HepG2 (cell line): Measurements from ENCODE around the gene GRM4. TPM values are rescaled to one million over a fixed set of nuclear protein-coding genes. Genes with fewer than 3 reads are reported as not detected.

Source experiments
- ATAC-seq: fragments of 200-7000 bp; cut with Tn5 transposase; 3 replicates; pipeline ENCODE4 v1.9.1; 2020; ENCODE audit warnings: mild to moderate bottlenecking, moderate library complexity
- BruUV-seq: library from RNA; stranded (reverse); fragments of 400-500 nt; replicated peaks from 2 replicates; lab custom pipeline; 2021; lab: Mats Ljungman, UMichigan
- CTCF ChIA-PET: fragments of 300-600 bp; formaldehyde crosslinking; extraction: SDS; loops from one replicate; lab custom pipeline; 2021; ENCODE audit warnings: low total read pairs, inconsistent platforms, low intra/inter-chr PET ratio; lab: Yijun Ruan, JAX
- POLR2A ChIA-PET: fragments of 350-600 bp; sonication (Branson Sonifier 250); formaldehyde crosslinking; loops from one replicate; lab custom pipeline; 2020; ENCODE audit warnings: antibody characterized with exemption, inconsistent platforms; lab: Yijun Ruan, JAX
- DNase-seq: peaks from one replicate; pipeline ENCODE4 v3.0.0-alpha.2; 2015; ENCODE audit warnings: low spot score
- FAIRE-seq: peaks from 3 replicates; lab custom pipeline; 2011; peaks lifted over from hg19 to GRCh38; lab: Jason Lieb, UNC
- H2AFZ ChIP-seq: one replicate; pipeline ENCODE4 v1.6.1; 2011; ENCODE audit warnings: low read length, inconsistent platforms
- H3K27ac ChIP-seq: fragments of 300-600 bp; 3 replicates; pipeline ENCODE4 v1.8.0; 2011; ENCODE audit warnings: mixed run types, mild to moderate bottlenecking, mixed read lengths, low read length, inconsistent platforms; ENCODE audit not compliant: insufficient read depth; ENCODE audit errors: extremely low read length
- H3K27me3 ChIP-seq, 2 experiments: fragments of 200-600 bp in 1 of 2; 2 replicates in 1 of 2; 3 replicates in 1 of 2; pipeline versions ENCODE4 v1.6.0 to v1.8.0; 2011; ENCODE audit warnings: low read length in 2 of 2, mild to moderate bottlenecking in 2 of 2, moderate library complexity in 2 of 2, inconsistent platforms in 1 of 2; ENCODE audit not compliant: insufficient read depth in 2 of 2, control insufficient read depth in 1 of 2
- H3K36me3 ChIP-seq, 2 experiments: fragments of 200-600 bp in 1 of 2; replicated peaks in 1 of 2; 2 replicates in 1 of 2; 3 replicates in 1 of 2; pipeline versions ENCODE4 v1.5.1 to v1.8.0; 2011; ENCODE audit warnings: low read length in 2 of 2, inconsistent platforms in 1 of 2; ENCODE audit not compliant: insufficient read depth in 2 of 2, control insufficient read depth in 1 of 2
- H3K4me1 ChIP-seq: 2 replicates; pipeline ENCODE4 v1.5.1; 2012; ENCODE audit warnings: low read length, inconsistent platforms; ENCODE audit not compliant: insufficient read depth
- H3K4me2 ChIP-seq: 2 replicates; pipeline ENCODE4 v1.6.0; 2011; ENCODE audit warnings: low read depth, low read length, inconsistent platforms
- H3K4me3 ChIP-seq, 3 experiments: fragments of 200-600 bp in 1 of 3; sonication (generic), shearing (Covaris generic) in 1 of 3; replicated peaks in 1 of 3; 2 replicates each; pipeline ENCODE4 v1.5.1; 2011 to 2016; ENCODE audit warnings: low read length in 3 of 3, inconsistent platforms in 2 of 3, low read depth in 2 of 3, mild to moderate bottlenecking in 2 of 3, control low read depth in 1 of 3, mixed read lengths in 1 of 3; ENCODE audit not compliant: insufficient read depth in 1 of 3
- H3K79me2 ChIP-seq: one replicate; pipeline ENCODE4 v1.6.1; 2011; ENCODE audit warnings: low read length, inconsistent platforms; ENCODE audit not compliant: insufficient read depth
- H3K9ac ChIP-seq: 2 replicates; pipeline ENCODE4 v1.6.0; 2011; ENCODE audit warnings: mild to moderate bottlenecking, low read depth, low read length, inconsistent platforms; ENCODE audit not compliant: insufficient read depth
- H3K9me3 ChIP-seq: 2 replicates; pipeline ENCODE4 v1.5.1; 2012; ENCODE audit warnings: mild to moderate bottlenecking, low read length
- H4K20me1 ChIP-seq: 2 replicates; pipeline ENCODE4 v1.6.0; 2011; ENCODE audit warnings: inconsistent platforms, mild to moderate bottlenecking, low read length, moderate library complexity; ENCODE audit not compliant: insufficient read depth
- AHDC1 ChIP-seq: sonication (generic); formaldehyde crosslinking; IDR thresholded peaks from 2 replicates; pipeline ENCODE4 v1.5.1; 2020; ENCODE audit warnings: mild to moderate bottlenecking, missing genetic modification reagents, borderline replicate concordance
- ATM ChIP-seq: fragments of 450-650 bp; IDR thresholded peaks from 2 replicates; pipeline ENCODE4 v1.7.1; 2017; ENCODE audit warnings: mild to moderate bottlenecking, borderline replicate concordance
- DR1 ChIP-seq: sonication (generic); formaldehyde crosslinking; IDR thresholded peaks from 2 replicates; pipeline ENCODE4 v1.8.0; 2021; ENCODE audit warnings: mild to moderate bottlenecking, missing genetic modification reagents, inconsistent platforms
- SALL1 ChIP-seq: sonication (generic); formaldehyde crosslinking; IDR thresholded peaks from 2 replicates; pipeline ENCODE4 v1.8.0; 2022; ENCODE audit warnings: mild to moderate bottlenecking, missing genetic modification reagents
- TAF1 ChIP-seq: sonication (generic); formaldehyde crosslinking; IDR thresholded peaks from 2 replicates; pipeline ENCODE4 v1.4.0; 2020; ENCODE audit warnings: missing genetic modification reagents
- TMF1 ChIP-seq: sonication (generic); formaldehyde crosslinking; IDR thresholded peaks from 2 replicates; pipeline ENCODE4 v1.8.1; 2022; ENCODE audit warnings: low read depth, missing genetic modification reagents
- YEATS4 ChIP-seq: sonication (generic); formaldehyde crosslinking; IDR thresholded peaks from 2 replicates; pipeline ENCODE4 v1.4.0; 2020; ENCODE audit warnings: missing genetic modification reagents, borderline replicate concordance
- ZBTB37 ChIP-seq: sonication (generic); formaldehyde crosslinking; IDR thresholded peaks from 2 replicates; pipeline ENCODE4 v1.4.0; 2020; ENCODE audit warnings: mild to moderate bottlenecking, missing genetic modification reagents
- ZHX2 ChIP-seq, 2 experiments: sonication (generic) in 1 of 2; formaldehyde crosslinking in 1 of 2; IDR thresholded peaks; 2 replicates each; pipeline versions ENCODE4 v1.6.1 to v1.9.0; 2014 to 2022; ENCODE audit warnings: antibody characterized with exemption in 1 of 2, borderline replicate concordance in 1 of 2, inconsistent platforms in 1 of 2, low read depth in 1 of 2, missing genetic modification reagents in 1 of 2
- ZNF510 ChIP-seq: sonication (generic); formaldehyde crosslinking; IDR thresholded peaks from 2 replicates; pipeline ENCODE4 v1.4.0; 2020; ENCODE audit warnings: low read depth, mild to moderate bottlenecking, missing genetic modification reagents
- ZNF576 ChIP-seq: sonication (generic); formaldehyde crosslinking; IDR thresholded peaks from 2 replicates; pipeline ENCODE4 v1.4.0; 2020; ENCODE audit warnings: mild to moderate bottlenecking, missing genetic modification reagents
- WGBS: methylation state at CpG from one replicate; pipeline ENCODE4 v1.1.6; 2017; ENCODE audit warnings: low lambda C conversion rate; 5-methylcytosine and 5-hydroxymethylcytosine counted together
- in situ Hi-C: cut with HindIII; loops from 2 replicates; pipeline ENCODE4 v1.10.0; 2017; ENCODE audit warnings: low pct_unique_long_range_greater_than_20kb; ENCODE audit not compliant: extremely low pct_ligation_motif_present
- intact Hi-C: fragments of 100-400 bp; cut with micrococcal nuclease; formaldehyde crosslinking; loops from one replicate; pipeline ENCODE4 v1.10.0; 2022; ENCODE audit not compliant: unreplicated experiment
- polyA plus RNA-seq, 8 experiments: library from polyadenylated mRNA; depleted of rRNA in 3 of 8; stranded (reverse) in 7 of 8; unstranded in 1 of 8; fragments of >200 nt; fragmentation: Illumina TruSeq in 4 of 8; extraction: Trizol in 4 of 8; gene quantifications; 2 replicates each; pipeline versions ENCODE4 v1.2.1 to v1.2.3, GENCODE V29; 2011 to 2016; ENCODE audit warnings: low read depth in 4 of 8, missing spikeins in 1 of 8, mixed read lengths in 1 of 8; ENCODE audit not compliant: insufficient read depth in 1 of 8
- total RNA-seq, 5 experiments: library from RNA; depleted of rRNA; stranded (reverse); fragments of >200 nt; fragmentation: Illumina TruSeq; extraction: Trizol; gene quantifications; 2 replicates each; pipeline ENCODE4 v1.2.3, GENCODE V29; 2016; ENCODE audit warnings: low read depth in 1 of 5

Gene GRM4
- total and polyA plus RNA-seq, 2 of the 13 experiments (the other 11 are each of a cell fraction or from before 2014, with no cell fraction given) = not detected

- POLR2A ChIA-PET = no interaction called here
- ATAC-seq = no peak
- peaks cover 0 to 23% of the 10 kb centered on the region in 2 experiments; a peak in 2 of 5 replicates for H3K27me3 ChIP-seq
- no peak for TF ChIP-seq SALL1
- TF ChIP-seq ZHX2 (IDR thresholded peaks at IDR 0.05; ENCODE audit: low read depth) = no peak
- no peak for TF ChIP-seq ZHX2 (CRISPR knock-in tag; IDR thresholded peaks at IDR 0.05; ENCODE audit: borderline replicate concordance)
- no peak for TF ChIP-seq DR1 (CRISPR knock-in tag)
- TF ChIP-seq AHDC1 (CRISPR knock-in tag) = no peak
- TF ChIP-seq ZNF510 (CRISPR knock-in tag) = no peak
- TF ChIP-seq TMF1 (CRISPR knock-in tag) = no peak
- TF ChIP-seq ATM = no peak
- no peak for TF ChIP-seq ZBTB37
- TF ChIP-seq TAF1 = no peak
- no peak for TF ChIP-seq ZNF576 (CRISPR knock-in tag)
- TF ChIP-seq YEATS4 (CRISPR knock-in tag) = no peak
These were observed 174.3 kb downstream of the GRM4 start for GRCh38 chr6:33971580-33971979.

More at GRCh38 chr6:33971580-33971979, 174.3 kb downstream of the GRM4 start:
- in situ Hi-C loops (no loop called here), intact Hi-C loops (loop anchor here (2.0 kb wide), 1 partner anchor 17 kb away; no protein-coding TSS in a partner anchor)
- FAIRE-seq (no peak), DNase-seq (no peak)
- no peak overlapping the region for H3K4me3 ChIP-seq
- no peak overlapping the region for H3K4me2 ChIP-seq
- H2AFZ ChIP-seq = no peak overlapping the region
- no peaks in the 10 kb centered on the region for H3K4me1 ChIP-seq
- no peaks in the 10 kb centered on the region for H3K79me2 ChIP-seq
- H3K9ac ChIP-seq = no peak overlapping the region
- H3K27ac ChIP-seq = no peak overlapping the region
- H3K9me3 ChIP-seq = no peaks in the 10 kb centered on the region
- WGBS = 1% methylated on average over 4 of the region's 4 CpGs
- H3K36me3 ChIP-seq = no peaks in the 10 kb centered on the region
- H4K20me1 ChIP-seq = no peaks in the 10 kb centered on the region
- BruUV-seq = no TSS peak
- CTCF ChIA-PET = no interaction called here
